Activated T-cell treated with anti-CD3 and anti-CD28 coated beads, Interleukin-2, amount 50 U/mL, for 72 hours (primary cell): ENCODE results near the gene SCN9A. TPM values are rescaled to one million over a fixed set of nuclear protein-coding genes. Genes with fewer than 3 reads are reported as not detected.
"Not testable (repeated sequence)": the region's sequence is repeated elsewhere in the genome, so short reads cannot be mapped to it uniquely, and the experiment has no call there.

Source experiments
- ATAC-seq, 2 donors: fragments of 150-1000 bp; cut with Tn5 transposase; replicated peaks in 1 of 2; 2 replicates each; pipeline ENCODE4 v1.10.0; 2021; ENCODE audit warnings: moderate library complexity in 2 of 2, mild to moderate bottlenecking in 1 of 2
- DNase-seq, 2 donors: peaks; one replicate each; pipeline ENCODE4 v3.0.0; 2021 to 2022; ENCODE audit warnings: mixed read lengths in 1 of 2
- H3K27ac Mint-ChIP-seq: one replicate; pipeline ENCODE4 v1.8.0; 2022; ENCODE audit warnings: mild to moderate bottlenecking, moderate library complexity, mixed read lengths
- H3K27me3 Mint-ChIP-seq: one replicate; pipeline ENCODE4 v1.8.0; 2022; ENCODE audit warnings: low read depth, mixed read lengths
- H3K36me3 Mint-ChIP-seq, 2 donors: one replicate each; pipeline ENCODE4 v1.8.0; 2022; ENCODE audit warnings: mixed read lengths in 2 of 2, mild to moderate bottlenecking in 1 of 2; ENCODE audit not compliant: insufficient read depth in 2 of 2
- H3K4me1 Mint-ChIP-seq: one replicate; pipeline ENCODE4 v1.8.0; 2022; ENCODE audit warnings: low read depth, mixed read lengths
- H3K4me3 Mint-ChIP-seq, 2 donors: one replicate each; pipeline ENCODE4 v1.8.0; 2022; ENCODE audit warnings: mild to moderate bottlenecking in 2 of 2, mixed read lengths in 2 of 2, moderate library complexity in 2 of 2
- H3K9me3 Mint-ChIP-seq, 2 donors: one replicate each; pipeline ENCODE4 v1.8.0; 2022; ENCODE audit warnings: mixed read lengths in 2 of 2
- total RNA-seq, 2 donors: library from RNA; stranded (reverse); gene quantifications; one replicate each; pipeline ENCODE4 v1.2.3, GENCODE V29; 2022

SCN9A gene
- total RNA-seq, 2 donors from 2014 or later: 0.12 to 0.38 TPM

GRCh38 chr2:166341426-166341825 lies 34.3 kb downstream of the SCN9A start:
- Mint-ChIP-seq H3K27me3 (no peaks in the 10 kb centered on the region), H3K4me1 (no peaks in the 10 kb centered on the region), H3K9me3 (no peaks in the 10 kb centered on the region), H3K27ac (no peak overlapping the region), H3K36me3 (no peaks in the 10 kb centered on the region), H3K4me3 (no peak overlapping the region)
- no peak for ATAC-seq
- DNase-seq: no peak

- Mint-ChIP-seq H3K36me3 (no peaks in the 10 kb centered on the region), H3K27me3 (no peaks in the 10 kb centered on the region), H3K4me3 (no peak overlapping the region), H3K4me1 (no peaks in the 10 kb centered on the region), H3K27ac (no peak overlapping the region), H3K9me3 (no peaks in the 10 kb centered on the region)
- ATAC-seq (no peak), DNase-seq (no peak)
Measured at GRCh38 chr2:166338831-166339339, 36.9 kb downstream of the SCN9A start.

- H3K9me3 Mint-ChIP-seq: no peaks in the 10 kb centered on the region
- H3K36me3 Mint-ChIP-seq: no peaks in the 10 kb centered on the region
- no peak for ATAC-seq
- no peak for DNase-seq
- no peak overlapping the region for H3K4me3 Mint-ChIP-seq
- H3K27me3 Mint-ChIP-seq: no peaks in the 10 kb centered on the region
- no peak overlapping the region for H3K27ac Mint-ChIP-seq
- no peaks in the 10 kb centered on the region for H3K4me1 Mint-ChIP-seq
Measured at GRCh38 chr2:166337932-166338331, 37.8 kb downstream of the SCN9A start.

- H3K4me3 Mint-ChIP-seq: no peak overlapping the region
Measured at GRCh38 chr2:166335284-166335683, 40.5 kb downstream of the SCN9A start.

GRCh38 chr2:166334805-166335204 lies 40.9 kb downstream of the SCN9A start:
- peaks cover 0 to 1% of the 10 kb centered on the region in 2 donors for H3K9me3 Mint-ChIP-seq
- no peak overlapping the region for H3K4me3 Mint-ChIP-seq

More at GRCh38 chr2:166335284-166335683, 40.5 kb downstream of the SCN9A start:
- ATAC-seq: no peak
- H3K9me3 Mint-ChIP-seq: no peaks in the 10 kb centered on the region
- H3K27me3 Mint-ChIP-seq: no peaks in the 10 kb centered on the region
- no peaks in the 10 kb centered on the region for H3K36me3 Mint-ChIP-seq
- DNase-seq: no peak
- H3K27ac Mint-ChIP-seq: no peak overlapping the region
- no peaks in the 10 kb centered on the region for H3K4me1 Mint-ChIP-seq

GRCh38 chr2:166333801-166334200 lies 41.9 kb downstream of the SCN9A start:
- DNase-seq (no peak), ATAC-seq (no peak)
- Mint-ChIP-seq H3K9me3 (peaks cover 0 to 1% of the 10 kb centered on the region in 2 donors), H3K4me1 (no peaks in the 10 kb centered on the region), H3K27ac (no peak overlapping the region), H3K4me3 (no peak overlapping the region), H3K27me3 (no peaks in the 10 kb centered on the region), H3K36me3 (no peaks in the 10 kb centered on the region)

More at GRCh38 chr2:166334805-166335204, 40.9 kb downstream of the SCN9A start:
- ATAC-seq: no peak
- H3K27me3 Mint-ChIP-seq: no peaks in the 10 kb centered on the region
- no peaks in the 10 kb centered on the region for H3K36me3 Mint-ChIP-seq
- no peaks in the 10 kb centered on the region for H3K4me1 Mint-ChIP-seq
- no peak overlapping the region for H3K27ac Mint-ChIP-seq
- DNase-seq: no peak

GRCh38 chr2:166332106-166332505 lies 43.6 kb downstream of the SCN9A start:
- peaks cover 0 to 1% of the 10 kb centered on the region in 2 donors for H3K9me3 Mint-ChIP-seq
- H3K4me3 Mint-ChIP-seq: no peak overlapping the region
- H3K27ac Mint-ChIP-seq: no peak overlapping the region
- DNase-seq (no peak), ATAC-seq (no peak)
- H3K27me3 Mint-ChIP-seq: no peaks in the 10 kb centered on the region
- H3K36me3 Mint-ChIP-seq: no peaks in the 10 kb centered on the region
- no peaks in the 10 kb centered on the region for H3K4me1 Mint-ChIP-seq

GRCh38 chr2:166331468-166331867 lies 44.3 kb downstream of the SCN9A start:
- ATAC-seq (no peak), DNase-seq (no peak)
- peak overlapping the region; percentile 25 for H3K27ac Mint-ChIP-seq
- H3K36me3 Mint-ChIP-seq: no peaks in the 10 kb centered on the region
- H3K4me3 Mint-ChIP-seq: no peak overlapping the region
- H3K4me1 Mint-ChIP-seq: no peaks in the 10 kb centered on the region
- H3K9me3 Mint-ChIP-seq: peaks cover 0 to 1% of the 10 kb centered on the region in 2 donors
- no peaks in the 10 kb centered on the region for H3K27me3 Mint-ChIP-seq

GRCh38 chr2:166329465-166329864 lies 46.3 kb downstream of the SCN9A start:
- H3K27me3 Mint-ChIP-seq: no peaks in the 10 kb centered on the region
- H3K36me3 Mint-ChIP-seq: no peaks in the 10 kb centered on the region
- ATAC-seq (no peak), DNase-seq (no peak)
- H3K4me1 Mint-ChIP-seq: no peaks in the 10 kb centered on the region
- H3K4me3 Mint-ChIP-seq: no peak overlapping the region
- H3K9me3 Mint-ChIP-seq: peaks cover 0 to 1% of the 10 kb centered on the region in 2 donors
- H3K27ac Mint-ChIP-seq: no peak overlapping the region

GRCh38 chr2:166328147-166328546 lies 47.6 kb downstream of the SCN9A start:
- H3K4me3 Mint-ChIP-seq: no peak overlapping the region
- DNase-seq (no peak), ATAC-seq (no peak)
- H3K4me1 Mint-ChIP-seq: no peaks in the 10 kb centered on the region
- no peak overlapping the region for H3K27ac Mint-ChIP-seq
- H3K27me3 Mint-ChIP-seq: no peaks in the 10 kb centered on the region
- H3K9me3 Mint-ChIP-seq: peaks cover 0 to 1% of the 10 kb centered on the region in 2 donors
- H3K36me3 Mint-ChIP-seq: no peaks in the 10 kb centered on the region

GRCh38 chr2:166321076-166321475 lies 54.7 kb downstream of the SCN9A start:
- Mint-ChIP-seq H3K9me3 (no peaks in the 10 kb centered on the region), H3K27ac (no peak overlapping the region), H3K4me3 (no peak overlapping the region), H3K4me1 (no peaks in the 10 kb centered on the region), H3K36me3 (no peaks in the 10 kb centered on the region), H3K27me3 (no peaks in the 10 kb centered on the region)
- no peak for ATAC-seq
- no peak for DNase-seq

- ATAC-seq (no peak), DNase-seq (no peak)
- H3K4me1 Mint-ChIP-seq: no peaks in the 10 kb centered on the region
Measured at GRCh38 chr2:166314022-166314759, 61.6 kb downstream of the SCN9A start.

GRCh38 chr2:166312863-166313262 lies 62.9 kb downstream of the SCN9A start:
- not testable (repeated sequence) for H3K4me3 Mint-ChIP-seq, H3K27me3 Mint-ChIP-seq, H3K36me3 Mint-ChIP-seq, H3K9me3 Mint-ChIP-seq, H3K4me1 Mint-ChIP-seq, H3K27ac Mint-ChIP-seq, DNase-seq, ATAC-seq

More at GRCh38 chr2:166314022-166314759, 61.6 kb downstream of the SCN9A start:
- Mint-ChIP-seq H3K27ac (no peak overlapping the region), H3K36me3 (no peaks in the 10 kb centered on the region), H3K9me3 (peaks cover 5% of the 10 kb centered on the region in 2 donors), H3K27me3 (no peaks in the 10 kb centered on the region), H3K4me3 (no peak overlapping the region)

- Mint-ChIP-seq H3K36me3 (no peaks in the 10 kb centered on the region), H3K4me1 (no peaks in the 10 kb centered on the region), H3K27me3 (no peaks in the 10 kb centered on the region), H3K27ac (no peak overlapping the region), H3K4me3 (no peak overlapping the region), H3K9me3 (peaks cover 3% of the 10 kb centered on the region in 2 donors)
- DNase-seq (no peak), ATAC-seq (no peak)
Measured at GRCh38 chr2:166307326-166307725, 68.4 kb downstream of the SCN9A start.
